SU-DHL-6 (cell line): ENCODE data around the gene LGR6.

Experiments used
- H2AFZ ChIP-seq: fragments of 200-600 bp; sonication (generic); 2 replicates; pipeline ENCODE4 v1.6.1; 2014; ENCODE audit warnings: low read depth, mild to moderate bottlenecking, moderate library complexity, mixed read lengths, antibody characterized with exemption, low read length; ENCODE audit not compliant: severe bottlenecking
- H3F3A ChIP-seq: fragments of 200-600 bp; shearing (Covaris generic); 2 replicates; pipeline ENCODE4 v1.6.0; 2016; ENCODE audit warnings: antibody characterized with exemption, mild to moderate bottlenecking; ENCODE audit not compliant: insufficient read depth
- H3K27ac ChIP-seq: fragments of 200-600 bp; sonication (generic); 2 replicates; pipeline ENCODE4 v1.5.1; 2016; ENCODE audit warnings: low read depth, mild to moderate bottlenecking, low read length, moderate library complexity, mixed read lengths
- H3K27me3 ChIP-seq: fragments of 200-600 bp; sonication (generic), shearing (Covaris generic); 2 replicates; pipeline ENCODE4 v1.6.0; 2014; ENCODE audit warnings: mild to moderate bottlenecking, low read length
- H3K36me3 ChIP-seq: fragments of 200-600 bp; sonication (generic); 2 replicates; pipeline ENCODE4 v1.6.1; 2014; ENCODE audit warnings: mild to moderate bottlenecking, low read length, mixed read lengths
- H3K4me2 ChIP-seq: fragments of 300-600, 200-600 bp; shearing (Covaris generic), sonication (generic); 2 replicates; pipeline ENCODE4 v1.6.0; 2014; ENCODE audit warnings: low read length, low read depth, mild to moderate bottlenecking; ENCODE audit not compliant: poor library complexity, severe bottlenecking
- H3K4me3 ChIP-seq: fragments of 200-600 bp; sonication (generic); 2 replicates; pipeline ENCODE4 v1.5.1; 2014; ENCODE audit warnings: antibody characterized with exemption, low read length, mild to moderate bottlenecking, mixed read lengths; ENCODE audit not compliant: insufficient read depth, poor library complexity, severe bottlenecking
- H3K79me2 ChIP-seq: fragments of 200-600 bp; sonication (generic); 2 replicates; pipeline ENCODE4 v1.6.1; 2014; ENCODE audit warnings: mild to moderate bottlenecking, low read length, moderate library complexity; ENCODE audit not compliant: insufficient read depth
- H3K9ac ChIP-seq: fragments of 200-600 bp; sonication (generic); 2 replicates; pipeline ENCODE4 v1.7.0; 2014; ENCODE audit warnings: mild to moderate bottlenecking, low read length
- H3K9me2 ChIP-seq: fragments of 200-600 bp; sonication (generic); replicated peaks from 2 replicates; pipeline ENCODE4 v1.6.1; 2014; ENCODE audit warnings: low read length; ENCODE audit not compliant: insufficient read depth
- H3K9me3 ChIP-seq: fragments of 200-600 bp; sonication (generic); 2 replicates; pipeline ENCODE4 v1.6.1; 2014; ENCODE audit warnings: low read length, mixed read lengths; ENCODE audit not compliant: insufficient read depth
- H4K20me1 ChIP-seq: fragments of 200-600 bp; sonication (generic); 2 replicates; pipeline ENCODE4 v1.6.1; 2014; ENCODE audit warnings: low read depth, mild to moderate bottlenecking, antibody characterized with exemption, low read length, moderate library complexity, mixed read lengths
- CTCF ChIP-seq: fragments of 200-600 bp; sonication (generic); IDR thresholded peaks from one replicate; pipeline ENCODE4 v1.5.1; 2017; ENCODE audit warnings: antibody characterized with exemption, mild to moderate bottlenecking, low read length, moderate library complexity; ENCODE audit not compliant: insufficient read depth, poor library complexity, severe bottlenecking
- EZH2phosphoT487 ChIP-seq: fragments of 200-600 bp; sonication (generic), shearing (Covaris generic); conservative IDR thresholded peaks from 2 replicates; pipeline ENCODE4 v1.6.1; 2018; ENCODE audit warnings: mild to moderate bottlenecking, antibody characterized with exemption, low read length, moderate library complexity, mixed read lengths

Gene LGR6

GRCh38 chr1:202288177-202288576 lies 94.6 kb downstream of the LGR6 start:
- no peaks in the 10 kb centered on the region for H4K20me1 ChIP-seq
- H3K9me3 ChIP-seq, result no peaks in the 10 kb centered on the region
- TF ChIP-seq CTCF, result no peak
- TF ChIP-seq EZH2phosphoT487, result no peak
- H3K79me2 ChIP-seq, result no peaks in the 10 kb centered on the region
- no peaks in the 10 kb centered on the region for H3K36me3 ChIP-seq
- H3F3A ChIP-seq, result peaks cover 5% of the 10 kb centered on the region
- H3K9me2 ChIP-seq, result no peaks in the 10 kb centered on the region
- no peak overlapping the region for H3K9ac ChIP-seq
- H3K4me2 ChIP-seq, result no peak overlapping the region
- H3K27ac ChIP-seq, result no peak overlapping the region
- H3K4me3 ChIP-seq, result no peak overlapping the region
- no peaks in the 10 kb centered on the region for H3K27me3 ChIP-seq
- H2AFZ ChIP-seq, result no peak overlapping the region

- Histone ChIP-seq H3K4me2 (no peak overlapping the region), H4K20me1 (no peaks in the 10 kb centered on the region), H3K9me2 (no peaks in the 10 kb centered on the region), H3K9ac (no peak overlapping the region), H3K27me3 (no peaks in the 10 kb centered on the region), H3K4me3 (no peak overlapping the region), H3K79me2 (no peaks in the 10 kb centered on the region), H3K36me3 (no peaks in the 10 kb centered on the region), H2AFZ (no peak overlapping the region), H3K9me3 (no peaks in the 10 kb centered on the region), H3K27ac (no peak overlapping the region), H3F3A (0 out of 2 replicates have a peak, but pooled peaks cover under 1% of the 10 kb centered on the region)
- TF ChIP-seq EZH2phosphoT487 (no peak), CTCF (no peak)
These were observed 95.4 kb downstream of the LGR6 start for GRCh38 chr1:202289009-202289408.

GRCh38 chr1:202291001-202291400 lies 97.4 kb downstream of the LGR6 start:
- no peak overlapping the region for H3K27ac ChIP-seq
- no peaks in the 10 kb centered on the region for H3K27me3 ChIP-seq

More at GRCh38 chr1:202291001-202291400, 97.4 kb downstream of the LGR6 start:
- Histone ChIP-seq H3F3A (no peaks in the 10 kb centered on the region), H4K20me1 (no peaks in the 10 kb centered on the region), H2AFZ (no peak overlapping the region), H3K4me2 (no peak overlapping the region), H3K9me3 (no peaks in the 10 kb centered on the region), H3K36me3 (no peaks in the 10 kb centered on the region), H3K9ac (no peak overlapping the region), H3K9me2 (no peaks in the 10 kb centered on the region), H3K79me2 (no peaks in the 10 kb centered on the region), H3K4me3 (no peak overlapping the region)
- no peak for TF ChIP-seq EZH2phosphoT487
- TF ChIP-seq CTCF, result no peak
